Chondrocyte (in vitro differentiated cells): ENCODE data around the gene MCC. TPM values are rescaled to one million over a fixed set of nuclear protein-coding genes. Genes with fewer than 3 reads are reported as not detected.

Source experiments
- DNase-seq: peaks from one replicate; pipeline ENCODE4 v3.0.0; 2021; ENCODE audit warnings: mixed read lengths, low spot score
- H3K27ac Mint-ChIP-seq: one replicate; pipeline ENCODE4 v1.8.0; 2021; ENCODE audit warnings: mild to moderate bottlenecking, moderate library complexity, mixed read lengths; ENCODE audit not compliant: unreplicated experiment
- H3K27me3 Mint-ChIP-seq: 2 replicates; pipeline ENCODE4 v1.8.0; 2021; ENCODE audit warnings: low read depth, mixed read lengths
- H3K36me3 Mint-ChIP-seq: 2 replicates; pipeline ENCODE4 v1.8.0; 2021; ENCODE audit warnings: low read depth, mixed read lengths
- H3K4me1 Mint-ChIP-seq: 2 replicates; pipeline ENCODE4 v1.8.0; 2021; ENCODE audit warnings: low read depth, mild to moderate bottlenecking, mixed read lengths
- H3K4me3 Mint-ChIP-seq: one replicate; pipeline ENCODE4 v1.8.0; 2021; ENCODE audit warnings: mild to moderate bottlenecking, moderate library complexity, mixed read lengths; ENCODE audit not compliant: unreplicated experiment
- H3K9me3 Mint-ChIP-seq: 2 replicates; pipeline ENCODE4 v1.8.0; 2021; ENCODE audit warnings: low read depth, mixed read lengths
- total RNA-seq: library from RNA; stranded (reverse); gene quantifications from 3 replicates; pipeline ENCODE4 v1.2.1, GENCODE V29; 2021
- TF ChIP-seq, protein P1 (sequence below): fragments of 200-600 bp; sonication (generic); IDR thresholded peaks from 2 replicates; pipeline ENCODE4 v1.5.0; 2021; ENCODE audit warnings: antibody characterized with exemption, mild to moderate bottlenecking, moderate library complexity

The MCC gene
- total RNA-seq, 1 donor from 2014 or later = 15.0 TPM

DNA sequence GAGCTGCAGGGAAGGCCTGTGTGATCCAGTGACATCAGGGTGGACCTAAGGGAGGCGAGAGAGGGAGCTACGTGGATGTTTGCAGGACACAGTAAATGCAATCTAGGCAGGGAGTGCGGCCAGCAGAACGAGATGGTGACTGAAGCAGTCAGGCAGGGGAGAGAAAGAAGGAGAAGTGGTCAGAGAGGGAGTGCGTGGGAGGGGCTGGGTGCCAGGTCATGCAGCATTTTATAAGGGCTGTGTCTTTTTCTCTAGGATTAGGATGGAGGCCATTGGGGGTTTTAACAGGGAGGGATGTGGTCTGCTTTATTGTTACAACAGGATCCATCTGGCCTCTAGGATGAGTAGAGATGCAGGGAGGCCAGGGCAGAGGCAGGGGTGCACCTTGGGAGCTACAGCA is 431.3 kb downstream of the MCC start:
- H3K36me3 Mint-ChIP-seq = no peaks in the 10 kb centered on the region
- no peaks in the 10 kb centered on the region for H3K9me3 Mint-ChIP-seq
- TF ChIP-seq, protein P1, sequence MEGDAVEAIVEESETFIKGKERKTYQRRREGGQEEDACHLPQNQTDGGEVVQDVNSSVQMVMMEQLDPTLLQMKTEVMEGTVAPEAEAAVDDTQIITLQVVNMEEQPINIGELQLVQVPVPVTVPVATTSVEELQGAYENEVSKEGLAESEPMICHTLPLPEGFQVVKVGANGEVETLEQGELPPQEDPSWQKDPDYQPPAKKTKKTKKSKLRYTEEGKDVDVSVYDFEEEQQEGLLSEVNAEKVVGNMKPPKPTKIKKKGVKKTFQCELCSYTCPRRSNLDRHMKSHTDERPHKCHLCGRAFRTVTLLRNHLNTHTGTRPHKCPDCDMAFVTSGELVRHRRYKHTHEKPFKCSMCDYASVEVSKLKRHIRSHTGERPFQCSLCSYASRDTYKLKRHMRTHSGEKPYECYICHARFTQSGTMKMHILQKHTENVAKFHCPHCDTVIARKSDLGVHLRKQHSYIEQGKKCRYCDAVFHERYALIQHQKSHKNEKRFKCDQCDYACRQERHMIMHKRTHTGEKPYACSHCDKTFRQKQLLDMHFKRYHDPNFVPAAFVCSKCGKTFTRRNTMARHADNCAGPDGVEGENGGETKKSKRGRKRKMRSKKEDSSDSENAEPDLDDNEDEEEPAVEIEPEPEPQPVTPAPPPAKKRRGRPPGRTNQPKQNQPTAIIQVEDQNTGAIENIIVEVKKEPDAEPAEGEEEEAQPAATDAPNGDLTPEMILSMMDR = no peak
- DNase-seq = no peak
- no peaks in the 10 kb centered on the region for H3K27me3 Mint-ChIP-seq
- H3K27ac Mint-ChIP-seq = no peak overlapping the region
- H3K4me1 Mint-ChIP-seq = peaks cover 16% of the 10 kb centered on the region
- H3K4me3 Mint-ChIP-seq = no peak overlapping the region

DNA sequence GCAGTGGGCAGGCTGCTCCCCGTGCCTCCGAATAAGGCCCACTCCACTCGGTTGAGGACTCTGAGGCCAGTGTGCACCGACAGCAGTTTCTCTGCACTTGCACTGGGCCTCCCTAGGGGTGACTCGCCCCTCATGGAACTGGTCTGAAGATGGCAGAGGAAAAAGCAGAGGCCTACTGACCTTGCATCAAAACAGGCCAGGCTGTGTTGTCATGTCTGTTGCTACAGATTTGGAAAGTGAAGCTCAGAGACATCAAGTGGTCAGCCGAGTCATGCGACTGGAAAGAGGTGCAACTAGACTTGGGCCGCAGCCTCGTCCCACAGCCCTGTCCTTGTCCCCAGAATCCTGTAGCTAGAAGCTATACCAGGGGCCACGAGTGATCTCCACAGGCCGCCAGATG is 433.4 kb downstream of the MCC start:
- TF ChIP-seq, protein P1 = no peak
- Mint-ChIP-seq H3K36me3 (no peaks in the 10 kb centered on the region), H3K9me3 (no peaks in the 10 kb centered on the region)

DNA sequence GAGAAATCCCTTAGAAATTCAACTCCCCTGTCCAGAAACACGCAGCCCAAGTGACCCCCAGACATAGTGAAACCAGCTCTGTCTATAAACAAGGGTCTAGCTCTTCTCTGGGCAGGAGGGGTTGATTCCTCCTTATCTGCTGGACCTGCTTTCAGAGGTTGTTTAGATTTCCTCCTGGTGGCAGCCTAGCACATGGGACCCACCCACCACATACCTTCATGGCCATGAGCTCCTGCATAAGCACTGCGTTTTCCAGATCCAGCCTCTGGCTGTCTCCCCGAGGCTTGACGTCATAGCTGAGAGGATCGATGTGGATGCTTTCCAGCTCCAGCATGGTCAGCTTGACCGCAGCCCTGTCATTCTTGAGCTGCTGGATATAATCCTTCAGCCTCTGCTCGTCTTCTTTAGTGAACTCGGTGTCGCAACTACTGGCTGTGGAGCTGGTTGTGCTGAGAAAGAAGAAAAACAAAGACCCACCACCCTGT is 434.7 kb downstream of the MCC start:
- H3K27me3 Mint-ChIP-seq = no peaks in the 10 kb centered on the region
- TF ChIP-seq, protein P1 = no peak
- no peak overlapping the region for H3K27ac Mint-ChIP-seq
- H3K9me3 Mint-ChIP-seq = no peaks in the 10 kb centered on the region
- no peak overlapping the region for H3K4me3 Mint-ChIP-seq
- peaks cover 19% of the 10 kb centered on the region for H3K4me1 Mint-ChIP-seq
- no peak for DNase-seq
- no peaks in the 10 kb centered on the region for H3K36me3 Mint-ChIP-seq

More for the DNA sequence above, 433.4 kb downstream of the MCC start:
- no peak overlapping the region for H3K4me3 Mint-ChIP-seq
- DNase-seq = no peak
- no peak overlapping the region for H3K27ac Mint-ChIP-seq
- H3K27me3 Mint-ChIP-seq = no peaks in the 10 kb centered on the region
- H3K4me1 Mint-ChIP-seq = peaks cover 26% of the 10 kb centered on the region

DNA sequence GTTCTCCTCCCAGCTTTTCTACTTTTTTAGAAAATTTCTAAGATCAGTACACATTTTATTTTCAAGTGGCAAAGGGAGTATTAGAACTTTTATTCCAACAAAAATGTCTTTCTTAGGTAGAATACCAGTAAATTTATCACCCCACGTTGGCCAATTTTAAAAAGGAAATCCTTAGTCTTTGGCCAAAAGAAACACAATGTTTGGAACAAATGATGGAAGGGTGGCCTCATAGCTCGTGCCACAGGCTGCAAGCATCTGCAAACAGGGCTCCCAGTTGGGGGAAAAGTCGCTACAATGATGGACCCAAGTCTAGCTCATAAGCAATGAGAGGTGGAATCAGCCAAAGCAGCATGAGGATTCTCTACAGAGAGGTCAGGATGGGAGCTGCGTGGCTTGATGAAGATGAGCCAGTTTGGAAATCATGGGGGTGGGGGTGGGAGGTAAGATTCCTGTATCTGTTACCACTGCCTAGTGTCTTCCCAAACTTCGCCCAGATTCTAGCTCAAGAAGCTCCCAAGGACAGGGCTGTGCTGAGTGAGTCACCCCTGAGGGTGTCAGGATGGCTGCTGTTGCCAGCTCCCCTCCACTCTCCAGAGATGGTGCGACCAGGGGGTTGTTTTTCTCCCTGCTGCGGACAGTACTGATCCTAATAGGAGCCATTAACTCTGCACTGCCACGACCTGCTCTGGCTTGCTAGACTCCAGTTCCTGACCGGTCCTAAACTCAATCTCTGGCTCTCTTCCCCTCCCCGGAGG is 436.0 kb downstream of the MCC start:
- no peak for DNase-seq
- H3K4me1 Mint-ChIP-seq = peaks cover 25% of the 10 kb centered on the region
- no peaks in the 10 kb centered on the region for H3K9me3 Mint-ChIP-seq
- H3K27me3 Mint-ChIP-seq = no peaks in the 10 kb centered on the region
- no peak overlapping the region for H3K27ac Mint-ChIP-seq
- H3K4me3 Mint-ChIP-seq = no peak overlapping the region
- TF ChIP-seq, protein P1 = no peak
- no peaks in the 10 kb centered on the region for H3K36me3 Mint-ChIP-seq

DNA sequence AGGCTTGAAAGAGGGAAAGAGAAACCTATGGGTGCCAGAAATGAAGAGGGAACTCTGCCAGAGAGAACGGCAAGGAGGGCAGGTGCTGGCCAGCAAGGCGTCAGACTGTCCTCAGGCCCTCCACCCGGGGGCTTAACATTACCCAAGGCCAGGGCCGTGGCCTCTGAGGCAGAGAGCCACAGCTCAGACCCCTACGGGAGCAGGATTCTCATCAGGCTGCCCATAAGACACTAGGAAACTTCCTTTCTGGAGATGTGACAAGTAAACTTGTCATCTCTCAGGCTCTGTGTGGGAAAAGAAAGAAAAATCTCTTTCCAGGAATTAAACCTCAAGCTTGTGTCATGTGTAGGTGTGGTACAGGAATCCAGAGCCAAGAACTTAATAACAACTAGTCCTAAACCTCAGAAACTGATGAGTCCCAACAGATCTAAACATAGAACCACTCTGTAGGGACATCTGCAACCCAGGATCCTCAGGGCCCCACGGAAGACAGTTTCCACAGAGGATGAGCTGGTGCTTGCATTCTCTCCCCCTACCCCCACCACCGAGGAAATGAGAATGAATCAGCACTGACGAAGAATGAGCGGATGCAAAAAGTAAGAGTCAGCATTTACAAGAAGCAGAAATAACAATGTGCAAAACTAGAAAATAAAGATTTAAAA is 437.4 kb downstream of the MCC start:
- Mint-ChIP-seq H3K36me3 (no peaks in the 10 kb centered on the region), H3K4me3 (no peak overlapping the region), H3K27me3 (no peaks in the 10 kb centered on the region), H3K9me3 (no peaks in the 10 kb centered on the region), H3K27ac (peak overlapping the region; percentile 70), H3K4me1 (peaks cover 31% of the 10 kb centered on the region)
- TF ChIP-seq, protein P1 = no peak
- DNase-seq = no peak
